HG02970 (cell line): ENCODE results near the gene PAQR5.
"Not testable (repeated sequence)": the region's sequence is repeated elsewhere in the genome, so short reads cannot be mapped to it uniquely, and the experiment has no call there.

Experiments used
- ATAC-seq: cut with Tn5 transposase; IDR thresholded peaks from one replicate; pipeline ENCODE4 v1.9.1; 2021; ENCODE audit warnings: mild to moderate bottlenecking, moderate library complexity, moderate number of reproducible peaks; ENCODE audit not compliant: unreplicated experiment, low FRiP score

PAQR5 gene

DNA sequence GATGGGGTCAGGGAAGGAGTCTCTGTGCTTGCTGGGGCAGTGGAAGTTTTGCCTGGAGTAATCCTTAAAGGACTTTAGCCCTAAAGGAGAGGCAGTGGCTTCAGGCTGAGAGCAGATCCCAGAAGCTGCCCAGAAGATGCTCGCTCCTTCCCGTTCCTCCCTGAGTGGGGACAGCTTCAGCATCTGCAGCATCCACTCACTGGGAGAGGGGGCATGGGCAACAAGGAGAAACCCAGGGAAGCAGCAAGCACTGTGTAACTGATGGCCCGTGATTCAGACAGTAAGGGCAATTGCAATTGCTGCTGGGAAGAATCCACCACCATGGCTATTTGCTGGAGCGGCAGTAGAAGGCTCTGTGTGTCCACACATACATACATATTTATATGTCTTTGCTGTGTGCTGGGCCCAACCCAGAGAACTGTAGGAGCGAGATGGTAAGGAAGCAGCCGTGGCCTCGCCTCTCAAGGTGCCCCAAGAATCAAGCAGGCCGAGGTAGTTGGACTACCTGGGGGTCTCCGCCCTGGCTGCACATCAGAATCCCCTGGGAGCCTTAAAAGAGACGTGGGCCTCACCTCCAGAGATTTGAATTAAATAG is 5.8 kb upstream of the PAQR5 start:
- no peak for ATAC-seq

DNA sequence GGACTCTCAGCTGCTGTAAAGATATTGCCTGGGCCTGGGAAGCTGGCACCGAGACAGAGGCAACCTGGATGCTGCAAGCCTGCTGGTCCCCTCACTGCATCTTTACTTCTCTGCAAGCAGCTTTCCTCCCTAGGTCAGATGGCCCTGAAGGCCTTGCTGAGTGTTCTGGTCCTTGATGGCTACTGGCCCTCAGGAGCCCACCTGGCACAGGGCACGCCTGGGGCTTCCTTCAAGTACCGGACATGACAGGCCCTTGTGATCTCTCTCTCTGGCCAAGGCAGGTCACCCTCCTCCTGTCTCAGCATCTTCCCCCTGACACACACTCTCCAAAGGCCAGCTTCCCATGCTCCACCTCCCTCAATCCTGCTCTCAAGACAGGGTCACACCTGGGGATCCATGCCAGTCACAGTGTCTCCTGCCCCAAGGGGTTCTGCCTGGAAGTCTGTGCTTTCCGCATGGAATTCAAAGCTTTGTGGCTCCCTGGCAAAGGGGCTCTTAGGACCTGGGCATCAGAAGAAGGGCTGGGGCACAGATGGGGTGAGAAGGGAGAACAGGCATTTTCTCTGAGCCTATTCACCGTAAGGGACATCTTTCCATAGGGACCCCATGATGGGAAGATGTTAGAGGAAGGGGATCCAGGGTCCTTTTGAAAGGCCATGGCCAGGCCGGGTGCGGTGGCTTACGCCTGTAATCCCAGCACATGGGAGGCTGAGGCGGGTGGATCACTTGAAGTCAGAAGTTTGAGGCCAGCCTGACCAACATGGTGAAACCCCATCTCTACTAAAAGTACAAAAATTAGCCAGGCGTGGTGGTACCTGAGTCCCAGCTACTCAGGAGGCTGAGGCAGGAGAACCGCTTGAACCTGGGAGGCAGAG is 4.7 kb upstream of the PAQR5 start:
- ATAC-seq: no peak

DNA sequence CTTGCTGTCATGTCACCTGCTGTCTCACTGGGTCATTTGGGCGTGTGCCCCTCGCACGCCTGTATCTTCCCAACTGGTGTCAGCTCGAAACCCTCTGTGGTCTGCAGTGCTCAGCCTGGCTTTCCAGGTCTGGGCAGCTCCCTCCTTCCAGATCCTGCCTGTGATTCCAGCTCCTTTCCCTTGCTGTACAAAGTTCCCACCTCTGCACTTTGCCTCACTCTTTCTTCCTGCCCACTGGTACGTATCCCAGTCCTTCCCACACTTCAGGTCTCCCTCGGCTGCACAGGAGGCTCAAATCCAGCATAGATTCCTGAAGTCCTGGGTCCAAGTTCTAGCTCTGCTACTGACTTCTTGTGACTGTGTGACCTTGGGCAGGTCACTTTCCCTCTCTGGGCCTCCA is 2.1 kb upstream of the PAQR5 start:
- ATAC-seq: no peak

DNA sequence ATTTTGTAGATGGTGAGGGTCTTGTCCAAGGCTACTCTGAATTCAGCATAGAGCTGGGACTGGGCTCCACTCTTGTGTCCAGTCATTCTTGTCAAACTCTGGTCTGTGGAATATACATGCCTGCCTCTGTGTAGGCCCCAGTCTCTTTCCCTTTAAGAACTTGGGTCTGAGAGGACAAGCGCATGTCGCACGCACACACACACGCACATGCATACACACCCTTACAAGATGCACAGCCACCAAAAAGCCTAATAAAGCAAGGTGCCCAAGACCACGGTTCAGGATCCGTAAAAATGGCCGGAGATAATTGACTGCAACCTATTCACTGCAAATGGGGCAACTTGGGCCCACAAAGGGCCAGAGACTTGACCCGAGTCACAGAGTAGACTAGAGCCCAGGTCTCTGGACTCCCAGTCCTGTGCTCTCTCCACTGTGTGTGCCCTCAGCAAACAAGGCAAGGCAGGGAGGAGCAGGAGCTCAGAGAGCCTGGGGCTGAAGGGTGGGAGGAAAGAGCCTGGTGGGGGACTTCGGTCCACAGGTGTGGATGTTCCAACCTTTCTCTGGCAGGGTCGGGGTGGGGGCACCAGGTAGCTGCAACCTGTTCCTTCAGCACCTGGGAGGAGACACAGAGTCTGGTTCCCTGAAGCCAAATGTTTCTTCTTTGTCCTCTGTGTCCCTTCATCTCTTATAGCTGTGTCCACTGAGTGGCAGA is 914 bp upstream of the PAQR5 start:
- ATAC-seq: no peak

DNA sequence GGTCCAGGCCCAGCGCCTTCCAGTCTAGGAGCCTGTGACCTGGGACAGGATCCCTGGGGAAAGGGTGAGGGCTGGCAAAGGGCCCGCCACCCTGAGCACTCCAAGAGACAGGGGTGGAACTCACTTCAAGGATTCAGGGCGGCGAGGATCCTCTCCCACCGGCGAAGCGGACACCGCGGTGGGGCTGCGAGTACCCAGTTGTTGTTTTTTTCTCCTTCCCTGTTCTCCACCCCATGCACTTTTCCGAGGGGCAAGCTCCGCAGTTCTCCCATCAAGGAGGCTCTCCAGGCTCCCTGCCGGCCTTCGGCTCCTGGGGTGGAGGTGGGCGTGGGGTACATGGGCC is 387 bp upstream of the PAQR5 start:
- no peak for ATAC-seq

DNA sequence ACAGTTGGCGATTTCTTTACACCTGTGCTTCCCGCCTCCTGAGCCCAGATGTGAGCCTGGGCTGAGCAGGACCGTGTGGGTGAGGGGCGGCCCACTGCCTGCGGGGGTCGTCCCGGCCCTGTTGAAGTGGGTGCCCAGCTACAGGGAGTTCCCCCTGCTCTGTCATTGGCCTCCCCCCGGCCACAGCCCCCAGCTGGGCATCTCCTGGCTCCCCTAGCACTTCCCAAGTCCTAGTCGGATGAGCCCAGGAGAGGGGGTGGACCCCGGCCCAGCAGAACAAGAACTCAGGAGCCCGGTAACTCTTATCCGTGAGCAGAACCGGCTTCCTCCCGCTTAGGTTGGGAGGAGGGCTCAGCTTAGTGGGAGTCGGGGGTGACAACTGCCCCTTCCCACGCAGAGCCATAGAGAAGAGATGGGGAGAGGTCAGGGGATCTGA is 757 bp downstream of the PAQR5 start:
- ATAC-seq: no peak

DNA sequence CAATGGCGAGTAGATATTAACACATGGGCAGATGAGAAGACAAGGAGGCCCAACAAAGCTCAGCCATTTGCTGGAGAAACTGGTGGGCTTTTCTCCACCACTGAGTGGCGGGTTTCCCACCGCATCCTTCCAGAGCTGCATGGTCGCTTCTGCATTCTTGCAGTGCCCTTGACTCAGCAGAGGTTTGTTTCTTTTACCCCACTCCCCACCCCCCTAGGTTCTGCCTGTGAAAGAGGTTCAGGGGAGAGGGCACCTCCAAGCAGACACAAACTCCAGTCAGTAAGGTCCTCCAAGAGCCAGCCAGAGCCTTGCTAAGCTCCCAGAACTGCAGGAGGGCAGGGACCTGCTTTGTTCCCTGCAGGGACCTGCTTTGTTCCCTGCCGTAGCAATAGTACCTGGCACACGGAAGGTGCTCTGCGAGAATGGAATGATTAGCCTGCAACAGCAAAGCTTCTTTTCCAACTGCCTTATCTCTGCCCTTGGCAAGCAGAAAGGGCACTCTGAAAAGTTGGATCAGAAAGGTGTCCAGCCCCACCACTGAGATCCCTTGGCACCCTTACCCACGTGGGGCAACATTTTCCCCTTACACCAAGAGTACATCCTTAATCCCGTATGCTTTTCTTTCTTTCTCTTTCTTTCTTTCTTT is 1.4 kb downstream of the PAQR5 start:
- ATAC-seq: no peak

DNA sequence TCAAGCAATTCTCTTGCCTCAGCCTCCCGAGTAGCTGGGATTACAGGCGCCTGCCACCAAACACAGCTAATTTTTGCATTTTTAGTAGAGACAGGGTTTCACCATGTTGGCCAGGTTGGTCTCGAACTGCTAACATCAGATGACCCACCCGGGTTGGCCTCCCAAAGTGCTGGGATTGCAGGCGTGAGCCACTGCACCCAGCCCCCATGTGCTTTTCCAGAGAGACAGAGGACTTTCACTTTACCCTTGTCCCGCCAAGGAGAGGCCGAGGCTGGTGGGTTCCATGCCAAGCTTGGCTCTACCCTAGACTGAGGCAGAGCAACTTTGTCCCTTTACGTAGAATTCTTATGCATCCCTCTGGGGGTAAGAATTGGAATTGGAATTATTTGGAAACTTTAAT is 2.4 kb downstream of the PAQR5 start:
- not testable (repeated sequence) for ATAC-seq

DNA sequence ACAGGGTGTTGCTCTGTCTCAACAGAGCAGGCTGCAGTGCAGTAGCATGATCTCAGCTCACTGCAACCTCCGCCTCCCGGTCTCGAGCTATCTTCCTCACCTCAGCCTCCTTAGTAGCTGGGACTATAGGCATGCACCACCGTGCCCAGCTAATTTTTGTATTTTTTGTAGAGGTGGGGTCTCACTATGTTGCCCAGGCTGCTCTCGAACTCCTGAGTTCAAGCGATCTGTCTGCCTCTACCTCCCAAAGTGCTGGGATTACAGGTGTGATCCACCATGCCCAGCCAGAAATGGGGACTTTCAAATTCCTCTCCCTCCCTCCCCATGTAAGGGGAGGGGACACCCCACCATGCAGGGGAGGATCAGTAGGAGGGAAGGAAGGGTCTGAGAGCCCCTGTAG is 3.4 kb downstream of the PAQR5 start:
- ATAC-seq: not testable (repeated sequence)

DNA sequence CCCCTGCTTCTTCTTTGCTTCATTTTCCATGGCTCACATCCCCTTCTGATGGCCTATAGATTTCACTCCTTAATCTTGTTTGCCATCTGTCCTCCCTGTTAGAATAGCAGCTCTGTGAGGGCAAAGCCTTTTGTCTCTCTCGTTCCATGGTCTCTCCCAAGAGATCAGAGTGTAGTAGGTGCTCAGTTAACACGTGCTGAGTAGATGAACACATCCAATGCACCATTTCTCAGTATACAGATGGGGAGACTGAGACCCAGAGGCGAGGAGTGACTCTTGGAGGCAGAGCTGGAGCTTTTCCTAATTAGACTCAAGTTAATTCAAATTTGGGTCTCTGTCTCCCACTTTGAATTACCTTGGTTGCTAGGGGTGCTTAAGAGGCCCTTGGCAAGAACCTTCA is 4.2 kb downstream of the PAQR5 start:
- no peak for ATAC-seq

DNA sequence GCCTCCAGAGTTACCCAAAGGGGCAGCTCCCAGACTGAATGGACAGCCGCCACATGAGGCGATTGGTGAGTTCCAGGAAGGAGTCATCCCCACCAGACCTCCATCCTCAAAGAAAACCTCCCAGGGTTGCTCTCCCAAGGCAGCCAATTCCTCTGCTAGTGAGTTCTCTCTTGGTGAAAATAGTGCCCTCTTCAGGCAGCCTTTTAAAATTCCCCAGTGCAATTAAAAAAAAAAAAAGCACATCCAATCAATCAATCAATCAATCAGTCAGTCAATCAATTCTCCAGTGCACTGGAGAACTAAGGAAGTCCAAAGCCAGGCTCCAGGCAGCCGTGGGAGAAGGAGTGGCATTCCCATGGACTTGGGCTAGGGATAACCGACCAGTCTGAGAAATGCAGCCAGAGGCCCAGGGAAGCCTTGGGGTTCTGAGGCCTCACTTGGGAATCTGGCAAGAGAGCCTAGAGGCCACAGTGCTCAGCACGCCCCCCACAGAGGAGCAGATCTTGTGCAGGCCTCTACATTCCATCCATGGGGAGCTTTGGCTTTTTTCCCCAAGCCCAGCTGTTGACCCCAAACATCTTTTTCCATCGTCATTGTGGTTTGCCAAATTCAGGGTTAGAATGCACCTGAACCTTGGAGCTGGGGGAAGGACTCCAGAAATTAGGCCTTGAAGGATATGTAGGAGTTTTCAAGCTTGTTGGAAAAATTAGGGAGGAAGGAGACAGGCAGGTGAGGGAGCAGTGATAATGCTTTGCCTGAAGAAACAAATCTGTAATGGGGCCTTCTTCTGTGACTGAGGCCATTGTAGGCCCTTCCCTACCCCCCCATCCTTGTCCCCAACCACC is 4.8 kb downstream of the PAQR5 start:
- ATAC-seq: no peak

DNA sequence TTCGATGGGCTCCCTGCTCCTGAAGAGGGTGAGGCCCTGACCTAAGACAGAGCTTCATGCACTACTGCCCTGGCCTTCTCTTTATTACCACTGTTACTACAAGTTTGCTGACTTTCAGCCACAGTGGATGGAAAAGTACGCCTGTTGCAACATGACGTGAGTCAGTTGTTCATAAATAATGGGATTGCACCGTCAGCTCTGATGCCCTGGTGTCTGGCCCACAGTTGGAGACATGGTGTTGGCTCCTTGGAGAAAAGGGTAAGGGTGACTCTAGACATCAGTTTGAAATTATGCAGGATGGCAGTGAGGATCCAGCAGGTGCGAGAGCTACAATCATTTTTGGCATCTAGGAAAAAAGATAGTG is 5.5 kb downstream of the PAQR5 start:
- ATAC-seq: no peak

DNA sequence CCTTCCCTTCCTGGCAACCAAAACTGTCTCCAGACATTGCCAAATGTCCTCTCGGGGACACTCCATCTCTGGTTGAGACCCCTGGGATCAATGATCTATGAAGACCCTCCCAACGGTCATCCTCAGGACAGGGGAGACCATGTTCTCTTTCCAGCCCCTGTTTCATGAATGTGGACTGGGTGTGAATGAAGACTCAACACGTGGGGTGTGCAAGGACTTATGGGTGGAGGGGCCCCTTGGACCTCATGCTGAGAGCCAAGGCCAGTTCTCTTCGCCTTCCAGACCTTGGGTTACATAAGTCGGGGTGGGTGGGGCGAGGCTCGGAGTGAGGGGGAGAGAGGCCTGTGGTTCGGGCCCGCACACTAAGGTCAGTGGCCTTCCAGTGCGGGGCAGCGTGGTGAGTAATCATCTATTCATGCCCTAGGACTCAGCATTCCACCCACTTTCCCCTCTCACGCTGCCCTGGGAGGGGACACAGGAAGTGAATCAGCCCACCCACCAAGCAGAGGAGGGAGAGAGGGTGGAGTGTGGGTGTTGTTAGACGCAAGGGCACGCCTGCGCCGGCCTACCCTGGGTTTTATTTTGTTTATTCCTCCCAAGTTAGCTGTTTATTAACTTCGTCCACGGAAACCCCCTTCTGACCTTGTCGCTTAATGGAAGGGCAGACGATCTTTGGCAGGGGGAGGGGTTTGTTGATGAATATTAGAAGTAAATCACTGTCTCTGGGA is 6.7 kb downstream of the PAQR5 start:
- ATAC-seq: no peak

DNA sequence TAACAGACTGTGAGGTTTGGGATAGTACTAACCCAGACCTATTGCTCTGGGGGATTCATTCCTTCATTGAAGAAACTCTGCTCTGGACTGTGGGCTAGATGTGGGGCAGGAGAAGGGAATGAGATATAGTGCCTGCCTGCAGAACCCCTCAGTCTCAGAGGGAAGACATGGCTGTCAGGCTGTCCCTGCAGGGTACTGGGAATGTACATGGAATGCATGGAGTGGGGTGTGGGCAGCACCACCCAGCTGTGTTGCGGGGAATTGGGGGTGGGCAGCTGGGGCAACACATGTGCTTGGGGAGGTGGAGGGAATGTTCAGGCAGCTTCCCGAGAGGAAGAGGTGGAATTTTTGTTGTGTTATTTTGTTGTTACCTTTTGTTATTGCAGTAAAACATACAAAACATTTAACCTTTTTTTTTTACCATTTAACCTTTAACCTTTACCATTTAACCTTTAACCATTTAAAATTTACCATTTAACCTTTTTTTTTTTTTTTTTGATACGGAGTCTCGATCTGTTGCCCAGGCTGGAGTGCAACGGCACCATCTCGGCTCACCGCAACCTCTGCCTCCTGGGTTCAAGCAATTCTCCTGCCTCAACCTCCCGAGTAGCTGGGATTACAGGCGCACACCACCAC is 7.3 kb downstream of the PAQR5 start:
- ATAC-seq: no peak

DNA sequence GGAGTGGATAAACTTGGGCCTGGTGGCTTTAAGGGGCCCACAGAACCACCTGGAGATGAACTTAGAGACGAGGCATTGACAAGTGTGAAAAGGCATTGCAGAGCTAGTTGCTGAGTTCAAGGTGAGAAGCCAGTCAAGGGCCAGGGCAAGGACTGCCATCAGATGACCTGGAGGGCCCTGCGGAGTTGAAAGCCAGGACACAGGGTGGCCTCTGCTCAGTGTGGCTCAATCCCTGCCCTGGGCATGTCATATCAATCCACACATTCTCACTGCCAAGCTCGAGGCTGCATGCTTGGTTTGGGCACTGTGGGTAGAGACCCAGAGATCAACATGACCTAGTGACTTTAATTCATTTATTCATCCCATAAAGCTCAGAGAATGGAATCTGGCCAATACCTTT is 9.2 kb downstream of the PAQR5 start:
- no peak for ATAC-seq

DNA sequence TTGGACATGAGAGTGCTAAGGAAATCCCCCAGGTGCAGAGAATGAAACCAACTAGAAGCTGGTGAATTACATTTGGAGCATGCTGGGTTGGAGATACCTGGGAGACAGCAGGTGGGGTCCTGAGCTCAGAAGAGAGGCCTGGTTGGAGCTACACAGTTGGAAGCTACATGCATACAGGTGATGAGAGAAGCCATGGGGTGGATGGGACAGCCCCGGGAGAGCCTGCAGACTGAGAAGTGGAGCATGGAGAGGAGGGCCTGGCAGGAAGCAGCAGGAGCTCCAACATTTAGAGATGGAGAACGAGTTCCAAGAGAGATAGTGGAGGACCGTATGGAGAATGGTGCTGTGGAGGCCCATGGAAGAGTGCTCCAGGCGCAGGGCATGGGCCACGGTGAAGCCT is 10.2 kb downstream of the PAQR5 start:
- ATAC-seq: no peak

DNA sequence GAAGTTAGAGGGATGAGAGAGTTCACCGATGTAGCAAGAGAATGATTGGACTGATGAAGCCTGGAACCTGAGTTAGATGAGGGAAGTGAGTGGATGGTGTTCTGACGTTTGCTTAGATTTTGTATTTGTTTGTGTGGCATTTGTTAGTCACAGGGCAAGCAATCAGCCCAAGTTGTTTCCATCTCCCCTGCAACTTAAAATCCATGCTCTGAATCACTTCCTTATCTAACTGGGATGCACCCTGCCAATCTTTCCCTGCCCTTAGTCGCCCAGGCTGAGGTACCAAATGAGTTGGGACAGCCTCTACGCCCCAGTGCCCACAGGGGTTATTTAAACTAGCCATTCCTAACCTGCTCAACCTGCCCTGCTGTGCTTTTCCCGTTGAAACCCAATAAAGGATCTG is 12.6 kb downstream of the PAQR5 start:
- ATAC-seq: no peak

DNA sequence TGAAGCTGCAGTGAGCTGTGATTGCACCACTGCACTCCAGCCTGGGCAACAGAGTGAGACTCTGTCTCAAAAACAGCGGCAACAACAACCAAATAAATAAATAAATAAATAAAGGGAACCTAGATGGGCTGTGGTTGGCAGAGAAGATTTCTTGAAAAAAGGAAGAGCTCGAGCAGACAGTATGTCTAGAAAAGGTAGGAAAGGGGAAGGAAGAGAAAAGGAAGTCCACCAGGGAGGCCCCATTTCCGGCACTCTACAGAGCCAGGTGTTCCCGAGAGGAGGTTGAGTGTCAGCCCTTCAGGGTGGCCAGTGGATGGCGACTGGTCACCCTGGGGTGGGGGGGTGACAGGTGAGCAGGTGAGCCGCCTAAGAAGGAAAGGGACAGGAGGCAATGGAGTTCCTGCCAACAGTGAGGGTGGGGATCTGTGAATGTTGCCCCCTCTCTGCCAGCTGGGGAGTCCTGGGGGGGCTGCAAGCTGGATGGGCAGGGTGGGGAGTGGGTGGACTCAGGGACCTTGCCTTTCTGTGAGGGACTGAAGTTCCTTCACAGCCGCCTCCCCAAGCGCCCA is 14.8 kb downstream of the PAQR5 start:
- no peak for ATAC-seq

DNA sequence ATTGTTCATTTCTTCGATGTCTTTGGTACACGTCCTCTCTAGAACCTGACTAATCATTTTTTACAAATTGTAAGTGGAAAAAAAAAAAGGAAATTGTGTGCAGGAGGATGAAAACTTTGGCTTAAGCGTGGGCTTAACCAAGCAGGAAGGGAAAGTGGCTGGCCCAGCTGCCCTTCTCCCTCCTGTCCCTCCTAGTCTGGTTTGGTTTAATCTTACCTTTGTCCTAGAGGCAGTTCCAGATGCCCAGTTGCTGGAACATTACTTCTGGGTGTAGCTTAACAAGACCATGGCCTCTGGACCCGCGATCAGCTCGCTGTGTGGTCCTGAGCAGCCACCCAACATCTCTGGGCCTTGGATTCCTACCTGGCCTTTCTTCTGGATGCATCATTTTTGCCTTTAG is 15.4 kb downstream of the PAQR5 start:
- ATAC-seq: no peak
